Activated CD8-positive, alpha-beta memory T cell treated with anti-CD3 and anti-CD28 coated beads for 4 hours (primary cell): ENCODE results near the gene PACRGL.

Experiments used
- DNase-seq, 2 donors: peaks; one replicate each; pipeline ENCODE4 v3.0.0-alpha.2; 2020; ENCODE audit warnings: low read depth in 2 of 2

PACRGL gene

DNA sequence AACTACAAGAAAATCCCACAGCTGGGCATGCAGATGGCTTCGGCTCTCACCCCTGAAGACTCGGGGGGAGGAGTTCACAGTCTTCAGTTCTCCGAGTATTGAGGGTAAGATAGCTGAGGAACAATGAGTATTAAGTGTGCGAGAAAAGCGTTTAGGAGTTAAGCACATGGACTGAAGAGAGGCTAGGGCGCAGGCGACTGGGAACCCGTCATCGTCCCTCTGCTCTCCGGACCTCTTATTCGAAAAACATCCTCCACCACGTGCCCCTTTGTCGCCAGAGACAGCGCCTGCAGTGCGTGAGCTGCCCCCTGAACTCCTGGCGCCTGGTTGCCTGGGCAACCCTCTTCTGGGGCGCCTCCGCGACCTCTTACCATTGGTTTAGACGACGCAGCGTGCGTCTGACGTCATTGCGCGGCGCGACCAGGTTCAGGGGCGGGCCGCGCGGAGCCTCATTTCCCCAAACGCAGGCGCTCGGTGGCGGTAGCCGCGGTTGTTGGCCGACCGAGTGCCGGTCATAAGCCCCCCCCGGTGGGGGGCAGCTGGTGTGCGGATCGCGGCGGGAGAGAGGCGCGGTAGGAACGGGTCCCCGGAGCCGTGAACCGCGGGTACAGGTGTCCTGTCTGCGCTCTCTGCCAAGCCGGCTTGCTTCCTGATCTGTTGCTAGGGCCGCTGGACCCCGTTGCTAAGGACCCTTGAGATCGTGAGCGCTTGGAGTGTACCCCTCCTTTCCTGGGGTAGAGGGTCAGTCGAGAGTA, at the start of gene PACRGL:
Gene PACRGL (plus strand): TSS at position 452 of the 755 bp plus-strand sequence. CDS start 4,024 bp downstream, outside the sequence.
- DNase-seq, result peak; percentile 84 to 90

- DNase-seq, result no peak
These were observed 47.9 kb upstream of the PACRGL start for GRCh38 chr4:20652226-20652885.

GRCh38 chr4:20658456-20658855, 41.8 kb upstream of the PACRGL start:
- no peak for DNase-seq

- no peak for DNase-seq
These were observed 37.4 kb upstream of the PACRGL start for GRCh38 chr4:20662851-20663250.

DNA sequence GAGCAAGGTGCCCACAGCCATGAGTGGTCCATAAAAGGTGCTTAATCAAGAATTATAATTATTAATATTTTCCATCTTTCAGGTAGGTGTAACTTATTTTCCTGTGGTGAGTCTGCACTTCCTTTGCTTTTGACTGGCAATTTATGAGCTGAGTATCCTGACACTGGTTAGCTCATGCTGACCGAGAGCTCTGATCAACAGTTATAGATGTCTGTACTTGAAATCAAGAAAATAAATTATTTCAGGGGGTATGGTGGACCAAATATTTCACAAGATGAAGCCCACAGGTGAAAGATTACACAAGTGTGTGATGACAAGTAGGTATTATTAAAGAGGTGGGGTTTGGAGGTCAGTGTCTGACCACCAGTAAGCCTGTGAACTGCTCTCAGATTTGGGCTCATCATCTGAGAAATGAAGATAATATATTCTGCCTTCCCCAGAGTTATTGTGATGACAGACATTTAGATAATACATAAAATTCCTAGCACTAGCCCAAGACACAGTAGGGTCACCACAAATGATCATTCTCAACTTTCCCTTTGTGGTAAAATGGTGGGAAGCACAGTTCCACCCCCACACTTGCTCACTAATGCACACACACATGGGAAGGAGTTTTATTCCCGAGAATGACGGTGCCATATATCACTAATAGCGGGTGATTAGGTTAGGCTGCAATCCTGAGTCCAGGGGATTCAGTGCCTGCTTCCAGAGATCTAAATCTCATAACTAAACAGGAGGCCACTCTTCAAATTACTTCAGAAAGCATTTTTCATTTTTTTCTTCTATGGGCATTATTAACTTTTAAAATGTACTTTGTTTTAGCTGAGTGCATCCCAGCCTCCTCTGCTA, 34.0 kb upstream of the PACRGL start:
- DNase-seq, result no peak

- no peak for DNase-seq
These were observed 28.0 kb upstream of the PACRGL start for GRCh38 chr4:20672262-20672661.

DNA sequence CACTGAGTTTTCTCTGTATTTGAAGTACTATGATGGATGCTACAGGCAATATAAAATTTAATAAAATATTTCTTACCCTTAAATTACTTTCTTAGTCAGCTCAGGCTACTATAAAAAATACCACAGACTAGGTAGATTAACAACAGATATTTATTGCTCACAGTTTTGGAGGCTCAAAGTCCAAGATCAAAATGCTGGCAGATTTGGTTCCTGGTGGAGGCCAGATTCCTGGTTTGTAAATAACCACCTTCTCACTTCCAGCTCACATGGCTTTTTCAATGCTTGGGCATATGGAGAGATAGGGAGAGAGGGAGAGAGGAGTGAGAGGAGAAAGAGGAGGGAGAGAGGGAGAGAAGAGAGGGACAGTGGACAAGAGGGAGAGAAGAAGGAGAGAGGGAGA, 24.5 kb upstream of the PACRGL start:
- DNase-seq, result no peak

DNA sequence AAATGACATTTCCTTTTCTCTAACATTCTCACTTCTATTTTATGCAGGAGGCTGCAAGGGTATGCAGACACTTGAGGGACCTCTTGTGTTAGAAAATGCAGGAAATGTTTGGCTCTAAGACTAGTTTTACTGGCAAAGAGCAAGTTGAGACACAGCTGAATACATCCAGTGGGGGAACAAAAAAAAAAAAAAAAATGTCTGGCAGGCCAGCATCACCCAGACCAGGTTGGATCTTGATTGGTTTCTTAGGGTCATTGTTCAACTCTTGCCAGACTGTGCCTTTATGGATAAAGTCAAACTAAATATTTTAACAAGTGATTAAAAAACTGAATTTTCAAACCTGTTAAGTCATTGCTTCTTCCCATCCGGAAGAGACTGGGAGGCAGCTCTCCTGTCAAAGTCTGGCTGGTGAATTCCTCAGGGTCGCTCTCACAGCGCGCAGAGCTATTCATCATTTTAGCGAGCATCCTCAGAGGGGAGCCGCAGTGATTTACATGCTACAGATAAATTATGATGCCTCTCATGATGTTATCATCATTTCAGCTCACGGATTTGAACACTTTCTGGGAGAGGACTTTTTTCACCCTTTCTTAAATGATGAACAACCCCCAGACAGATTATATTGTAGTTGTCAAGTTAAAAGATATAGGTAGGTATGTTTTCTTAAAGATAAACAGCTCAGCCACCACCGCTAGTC, 23.6 kb upstream of the PACRGL start:
- no peak for DNase-seq

GRCh38 chr4:20678400-20678799, 21.9 kb upstream of the PACRGL start:
- DNase-seq, result no peak

DNA sequence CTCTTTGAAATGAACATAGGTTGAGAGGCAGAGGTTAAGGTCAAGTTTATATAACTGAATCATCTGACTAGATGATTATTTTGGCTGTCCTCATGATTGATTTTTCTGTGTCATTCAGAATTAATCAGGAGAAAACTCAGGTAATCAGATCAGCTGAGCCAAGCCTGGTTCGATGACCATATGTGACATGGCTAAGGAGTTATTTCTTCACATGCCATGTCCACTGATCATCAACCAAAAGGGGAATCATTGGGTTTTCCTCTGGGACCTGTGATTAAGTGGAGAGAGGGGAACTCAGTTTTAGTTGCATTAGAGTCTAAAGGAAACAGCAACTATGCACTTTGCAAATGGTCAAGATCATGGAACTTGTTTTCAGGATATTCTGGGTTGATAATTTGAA, 20.3 kb upstream of the PACRGL start:
- DNase-seq, result no peak

DNA sequence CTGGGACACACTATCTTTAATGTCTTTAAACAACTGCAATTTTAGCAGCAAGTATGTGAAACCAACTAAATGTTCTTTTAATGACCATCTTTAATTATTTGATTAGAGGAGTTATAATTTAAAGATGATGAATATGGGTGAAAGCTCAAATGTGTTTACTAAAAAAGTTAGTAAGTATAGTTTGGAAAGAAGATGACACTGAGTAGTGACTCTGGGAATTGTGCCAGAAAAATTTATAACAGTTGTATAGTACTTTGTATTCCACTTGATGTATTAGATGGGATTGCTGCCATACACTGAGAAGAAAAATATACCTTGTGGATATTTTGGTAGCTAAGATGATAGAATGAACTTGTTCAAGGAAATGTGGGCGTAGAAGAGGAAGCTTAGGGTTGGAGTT, 19.5 kb upstream of the PACRGL start:
- DNase-seq, result no peak

DNA sequence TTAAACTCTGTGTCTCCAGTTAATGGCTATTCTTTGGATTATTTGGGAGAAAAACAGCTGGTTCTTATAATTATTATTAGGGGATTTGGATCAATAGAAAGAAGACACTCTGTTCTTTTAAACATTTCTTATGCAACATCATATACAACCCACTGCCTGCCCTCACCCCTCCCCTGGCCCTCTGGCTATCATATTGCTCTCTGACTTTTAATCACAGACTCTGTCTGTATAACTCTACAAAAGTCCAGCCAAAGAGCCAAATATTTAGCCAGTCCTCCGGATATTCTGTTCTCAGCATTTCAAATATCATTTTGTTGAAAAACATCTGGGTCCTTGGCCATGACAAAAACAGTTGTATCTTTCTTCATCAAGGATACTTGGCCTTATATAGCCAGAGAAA, 19.0 kb upstream of the PACRGL start:
- no peak for DNase-seq

GRCh38 chr4:20682853-20683252, 17.4 kb upstream of the PACRGL start:
- no peak for DNase-seq

DNA sequence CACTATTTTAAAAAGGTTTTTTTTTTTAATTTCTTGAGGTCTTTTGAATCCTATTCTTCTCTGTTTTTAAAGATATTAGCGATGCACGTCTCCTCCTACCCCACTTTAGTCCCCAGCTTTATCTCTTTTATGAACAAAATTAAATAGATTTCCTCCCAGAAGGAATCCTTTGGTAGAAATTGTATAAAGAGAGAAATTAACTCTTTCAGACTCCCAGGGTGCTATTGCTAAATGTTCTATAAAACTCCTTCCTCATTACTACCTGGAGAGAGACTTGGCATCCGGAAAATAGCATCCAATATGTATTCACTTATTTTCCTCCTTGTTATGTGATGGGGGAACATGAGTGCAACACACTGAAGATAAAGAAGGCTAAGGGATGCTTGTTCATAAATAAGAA, 16.5 kb upstream of the PACRGL start:
- DNase-seq, result no peak

GRCh38 chr4:20684852-20685763, 15.2 kb upstream of the PACRGL start:
- no peak for DNase-seq

GRCh38 chr4:20687864-20688263, 12.4 kb upstream of the PACRGL start:
- DNase-seq, result no peak

- DNase-seq, result no peak
These were observed 3.4 kb upstream of the PACRGL start for GRCh38 chr4:20696815-20697214.

- DNase-seq, result no peak
These were observed 1.9 kb upstream of the PACRGL start for GRCh38 chr4:20698382-20698781.

DNA sequence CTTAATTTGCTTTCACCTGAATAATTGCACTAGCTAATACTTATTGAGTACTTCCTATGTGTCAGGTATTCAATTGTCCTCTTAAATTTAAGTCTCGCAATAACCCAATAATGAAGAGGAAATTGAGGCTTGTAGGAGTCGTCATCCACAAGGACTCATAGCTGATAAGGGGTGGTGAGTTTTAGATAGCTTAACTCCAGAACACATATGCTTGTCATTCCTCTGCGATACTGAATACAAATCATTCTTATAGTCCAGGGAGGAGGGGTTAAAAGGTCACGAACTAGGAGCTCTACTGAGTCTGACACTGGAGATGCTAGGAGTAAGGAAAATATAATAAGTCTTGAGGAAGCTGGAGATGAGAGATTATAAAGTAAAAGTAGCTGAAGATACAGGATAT, 1.4 kb upstream of the PACRGL start:
- DNase-seq, result no peak

GRCh38 chr4:20711335-20711734, 11.1 kb downstream of the PACRGL start:
- no peak for DNase-seq

DNA sequence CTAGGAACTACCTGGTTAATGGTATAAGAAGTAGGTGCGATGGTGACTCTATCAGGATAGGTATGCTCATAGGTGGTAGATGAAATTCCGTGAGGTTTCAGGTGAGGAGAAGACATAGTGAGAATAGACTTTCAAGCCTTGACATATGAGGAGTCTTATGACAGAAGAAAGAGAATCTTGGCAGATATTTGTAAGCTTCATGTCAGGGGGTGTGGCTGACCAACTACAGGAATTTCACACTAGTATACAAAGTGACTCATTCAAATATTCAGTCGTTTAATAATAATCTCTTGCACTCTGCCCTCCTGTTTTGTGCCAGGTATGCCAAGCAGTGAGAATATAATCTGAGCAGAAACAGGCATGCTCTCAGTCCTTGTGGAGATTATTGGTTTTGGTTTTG, 22.8 kb downstream of the PACRGL start:
- no peak for DNase-seq
